Fibroblast of lung (primary cell): Measurements from ENCODE around the gene DMRTC2.

ENCODE experiments used
- CTCF ChIP-seq, 2 donors: IDR thresholded peaks in 1 of 2; conservative IDR thresholded peaks in 1 of 2; 1 replicate in 1 of 2; 2 replicates in 1 of 2; pipeline ENCODE4 v1.5.1; 2011 to 2012; ENCODE audit warnings: low read length in 2 of 2, control low read depth in 1 of 2, inconsistent platforms in 1 of 2, low read depth in 1 of 2, mild to moderate bottlenecking in 1 of 2
- EZH2 ChIP-seq: IDR thresholded peaks from 2 replicates; pipeline ENCODE4 v1.5.1; 2012; ENCODE audit warnings: low read length, control low read depth, mild to moderate bottlenecking; ENCODE audit errors: missing control alignments

DNA sequence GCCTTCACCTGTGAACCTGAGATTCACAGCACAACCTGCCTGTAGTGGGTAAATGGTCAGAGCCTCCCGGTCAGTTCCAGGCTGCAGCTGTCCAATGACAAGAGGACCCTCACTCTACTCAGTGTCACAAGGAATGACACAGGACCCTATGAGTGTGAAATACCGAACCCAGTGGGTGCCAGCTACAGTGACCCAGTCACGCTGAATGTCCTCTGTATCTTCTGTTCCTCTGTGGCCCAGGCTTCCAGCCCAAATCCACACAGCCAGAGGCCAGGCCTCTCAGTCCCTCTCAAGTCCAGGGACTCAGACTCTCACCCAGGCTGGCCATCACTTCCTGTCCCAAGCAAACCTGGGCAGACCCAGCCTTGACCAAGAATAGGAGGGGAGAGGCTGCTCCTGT is 37.7 kb upstream of the DMRTC2 start:
- TF ChIP-seq CTCF (conservative IDR thresholded peaks at IDR 0.05 in 1 of 2, IDR thresholded peaks at IDR 0.05 in 1 of 2; ENCODE audit: low read depth in 1 of 2, low read length in 2 of 2) = no peak
- TF ChIP-seq EZH2 = no peak
